K562 (cell line): ENCODE data around the gene EFEMP2. TPM values are rescaled to one million over a fixed set of nuclear protein-coding genes. Genes with fewer than 3 reads are reported as not detected.

ENCODE experiments used
- ATAC-seq: fragments of 200-7000 bp; cut with Tn5 transposase; 3 replicates; pipeline ENCODE4 v1.9.1; 2020; ENCODE audit warnings: moderate library complexity
- BruUV-seq: library from RNA; stranded (reverse); fragments of 400-500 nt; replicated peaks from 2 replicates; lab custom pipeline; 2021; lab: Mats Ljungman, UMichigan
- CTCF ChIA-PET: fragments of 300-600 bp; formaldehyde crosslinking; extraction: SDS; loops from one replicate; lab custom pipeline; 2021; ENCODE audit warnings: low intra/inter-chr PET ratio; lab: Yijun Ruan, JAX
- POLR2A ChIA-PET: fragments of 300-600, 350-650 bp; sonication (Branson Sonifier 250); formaldehyde crosslinking; extraction: SDS; loops from one replicate; lab custom pipeline; 2021; ENCODE audit warnings: antibody characterized with exemption, inconsistent platforms; lab: Yijun Ruan, JAX
- DNase-seq, 4 experiments: peaks; one replicate each; pipeline versions ENCODE4 v3.0.0 to v3.0.0-alpha.2; 2011 to 2018; ENCODE audit warnings: low spot score in 3 of 4, mixed read lengths in 3 of 4; ENCODE audit errors: extremely low read depth in 1 of 4
- FAIRE-seq: peaks from 2 replicates; lab custom pipeline; 2011; peaks lifted over from hg19 to GRCh38; lab: Jason Lieb, UNC
- H2AFZ ChIP-seq: 2 replicates; pipeline ENCODE4 v1.6.0; 2011; ENCODE audit warnings: low read depth, low read length, control low read depth, inconsistent platforms
- H3K27ac ChIP-seq: fragments of 200-600 bp; 3 replicates; pipeline ENCODE4 v1.8.0; 2011; ENCODE audit warnings: low read depth, mild to moderate bottlenecking, control low read depth, inconsistent platforms, low read length, moderate library complexity, mixed read lengths; ENCODE audit errors: extremely low read depth
- H3K27me3 ChIP-seq, 2 experiments: fragments of 300-600 bp in 1 of 2; 2 replicates in 1 of 2; 3 replicates in 1 of 2; pipeline versions ENCODE4 v1.6.0 to v1.8.0; 2011; ENCODE audit warnings: inconsistent platforms in 2 of 2, low read length in 2 of 2, mild to moderate bottlenecking in 1 of 2, mixed read lengths in 1 of 2, moderate library complexity in 1 of 2; ENCODE audit not compliant: control insufficient read depth in 2 of 2, insufficient read depth in 2 of 2
- H3K36me3 ChIP-seq: fragments of 300-600 bp; 3 replicates; pipeline ENCODE4 v1.8.0; 2011; ENCODE audit warnings: mild to moderate bottlenecking, low read length, inconsistent platforms; ENCODE audit not compliant: control insufficient read depth, insufficient read depth
- H3K4me1 ChIP-seq, 2 experiments: fragments of 200-600 bp in 1 of 2; replicated peaks in 1 of 2; 2 replicates in 1 of 2; 3 replicates in 1 of 2; pipeline versions ENCODE4 v1.5.1 to v1.8.0; 2011; ENCODE audit warnings: inconsistent platforms in 2 of 2, low read length in 2 of 2, mild to moderate bottlenecking in 1 of 2, mixed read lengths in 1 of 2, moderate library complexity in 1 of 2; ENCODE audit not compliant: control insufficient read depth in 2 of 2, insufficient read depth in 2 of 2
- H3K4me2 ChIP-seq: 2 replicates; pipeline ENCODE4 v1.6.1; 2011; ENCODE audit warnings: low read length, control low read depth, inconsistent platforms, mixed read lengths; ENCODE audit not compliant: insufficient read depth
- H3K4me3 ChIP-seq: fragments of 200-600 bp; sonication (generic), shearing (Covaris generic); 2 replicates; pipeline ENCODE4 v1.5.1; 2016; ENCODE audit warnings: control low read depth, inconsistent platforms
- H3K79me2 ChIP-seq: fragments of 200-600 bp; 3 replicates; pipeline ENCODE4 v1.8.0; 2011; ENCODE audit warnings: low read length, inconsistent platforms; ENCODE audit not compliant: control insufficient read depth, insufficient read depth
- H3K9ac ChIP-seq, 2 experiments: 2 replicates each; pipeline versions ENCODE4 v1.6.0 to v1.6.1; 2011; ENCODE audit warnings: low read depth in 2 of 2, low read length in 2 of 2, control low read depth in 1 of 2, inconsistent platforms in 1 of 2, mild to moderate bottlenecking in 1 of 2, mixed read lengths in 1 of 2; ENCODE audit not compliant: insufficient read depth in 1 of 2
- H3K9me1 ChIP-seq: one replicate; pipeline ENCODE4 v1.6.0; 2011; ENCODE audit warnings: inconsistent platforms, mild to moderate bottlenecking, low read length, moderate library complexity; ENCODE audit not compliant: control insufficient read depth, insufficient read depth
- H3K9me3 ChIP-seq: replicated peaks from 2 replicates; pipeline ENCODE4 v1.5.1; 2011; ENCODE audit warnings: low read depth, low read length, inconsistent platforms; ENCODE audit not compliant: control insufficient read depth, insufficient read depth
- H4K20me1 ChIP-seq: replicated peaks from 2 replicates; pipeline ENCODE4 v1.6.1; 2011; ENCODE audit warnings: low read length, inconsistent platforms, mixed read lengths; ENCODE audit not compliant: control insufficient read depth, insufficient read depth
- FOXM1 ChIP-seq, 2 experiments: fragments of 450-650 bp in 1 of 2; sonication (generic) in 1 of 2; formaldehyde crosslinking in 1 of 2; IDR thresholded peaks; 2 replicates each; pipeline versions ENCODE4 v1.6.1 to v1.9.0; 2017 to 2022; ENCODE audit warnings: low read depth in 2 of 2, mild to moderate bottlenecking in 2 of 2, missing genetic modification reagents in 1 of 2, moderate library complexity in 1 of 2
- KLF13 ChIP-seq: fragments of 450-650 bp; IDR thresholded peaks from 2 replicates; pipeline ENCODE4 v1.6.1; 2016; ENCODE audit warnings: missing genetic modification characterization, low read depth, mild to moderate bottlenecking, missing compliant biosample characterization, moderate library complexity, borderline replicate concordance
- PCBP1 ChIP-seq: fragments of 200-400 bp; formaldehyde crosslinking; IDR thresholded peaks from 2 replicates; pipeline ENCODE4 v1.6.1; 2018; ENCODE audit warnings: mild to moderate bottlenecking, low read depth, low read length; ENCODE audit not compliant: poor library complexity, severe bottlenecking
- POLR2A ChIP-seq: fragments of 450-650 bp; conservative IDR thresholded peaks from 2 replicates; pipeline ENCODE4 v1.6.1; 2016
- POLR2G ChIP-seq: fragments of 200-400 bp; formaldehyde crosslinking; IDR thresholded peaks from 2 replicates; pipeline ENCODE4 v1.6.1; 2017; ENCODE audit warnings: low read depth, mild to moderate bottlenecking, antibody characterized with exemption, low read length, moderate library complexity
- RBFOX2 ChIP-seq: fragments of 200-400 bp; formaldehyde crosslinking; IDR thresholded peaks from 2 replicates; pipeline ENCODE4 v1.6.1; 2017; ENCODE audit warnings: low read depth, mild to moderate bottlenecking, low read length, moderate library complexity
- RBM22 ChIP-seq: fragments of 200-400 bp; formaldehyde crosslinking; IDR thresholded peaks from 2 replicates; pipeline ENCODE4 v1.6.1; 2018; ENCODE audit warnings: low read length, low read depth; ENCODE audit not compliant: poor library complexity, severe bottlenecking
- ZNF639 ChIP-seq, 2 experiments: fragments of 200-800 bp in 1 of 2; sonication (Bioruptor generic) in 1 of 2; sonication (generic) in 1 of 2; formaldehyde crosslinking in 1 of 2; IDR thresholded peaks in 1 of 2; conservative IDR thresholded peaks in 1 of 2; 2 replicates each; pipeline versions ENCODE4 v1.5.0 to v1.6.1; 2016 to 2020; ENCODE audit warnings: missing compliant biosample characterization in 1 of 2, missing genetic modification characterization in 1 of 2, missing genetic modification reagents in 1 of 2
- WGBS: fragments of 100-300 bp; shearing (Covaris generic); methylation state at CpG from one replicate; pipeline ENCODE4 v1.1.6; 2016; ENCODE audit warnings: low coverage, mixed read lengths; ENCODE audit not compliant: insufficient coverage; ENCODE audit errors: missing lambda C conversion rate; 5-methylcytosine and 5-hydroxymethylcytosine counted together
- in situ Hi-C: fragments of 300-500 bp; cut with MboI; formaldehyde crosslinking; loops from 4 replicates; pipeline ENCODE4 v1.15.0; 2018; ENCODE audit warnings: inconsistent platforms, mixed read lengths
- intact Hi-C: fragments of 100-400 bp; cut with micrococcal nuclease; formaldehyde crosslinking; loops from 2 replicates; pipeline ENCODE4 v1.14.2; 2022
- polyA plus RNA-seq, 8 experiments: library from polyadenylated mRNA; depleted of rRNA in 4 of 8; stranded (reverse) in 5 of 8; unstranded in 3 of 8; fragments of >200 nt; fragmentation: Nextera tagmentation in 2 of 8; fragmentation: Illumina TruSeq in 1 of 8; extraction: Ambion mirVana in 2 of 8; extraction: Trizol in 1 of 8; gene quantifications; 2 replicates each; pipeline versions ENCODE4 v1.2.1 to v1.2.3, GENCODE V29; 2011 to 2014; ENCODE audit warnings: inconsistent platforms in 1 of 8, missing spikeins in 1 of 8
- total RNA-seq, 7 experiments: library from RNA; depleted of rRNA in 6 of 7; stranded (reverse); fragments of >200 nt in 6 of 7; fragmentation: Illumina TruSeq in 2 of 7; extraction: Trizol in 2 of 7; gene quantifications; 2 replicates each; pipeline versions ENCODE4 v1.2.1 to v1.2.3, GENCODE V29; 2011 to 2021; ENCODE audit warnings: low replicate concordance in 1 of 7

EFEMP2 gene
- total and polyA plus RNA-seq, 9 of the 15 experiments (the other 6 are each of a cell fraction or from before 2014, with no cell fraction given): 0.07 to 2.9 (median 0.69) TPM; not detected in 1

DNA sequence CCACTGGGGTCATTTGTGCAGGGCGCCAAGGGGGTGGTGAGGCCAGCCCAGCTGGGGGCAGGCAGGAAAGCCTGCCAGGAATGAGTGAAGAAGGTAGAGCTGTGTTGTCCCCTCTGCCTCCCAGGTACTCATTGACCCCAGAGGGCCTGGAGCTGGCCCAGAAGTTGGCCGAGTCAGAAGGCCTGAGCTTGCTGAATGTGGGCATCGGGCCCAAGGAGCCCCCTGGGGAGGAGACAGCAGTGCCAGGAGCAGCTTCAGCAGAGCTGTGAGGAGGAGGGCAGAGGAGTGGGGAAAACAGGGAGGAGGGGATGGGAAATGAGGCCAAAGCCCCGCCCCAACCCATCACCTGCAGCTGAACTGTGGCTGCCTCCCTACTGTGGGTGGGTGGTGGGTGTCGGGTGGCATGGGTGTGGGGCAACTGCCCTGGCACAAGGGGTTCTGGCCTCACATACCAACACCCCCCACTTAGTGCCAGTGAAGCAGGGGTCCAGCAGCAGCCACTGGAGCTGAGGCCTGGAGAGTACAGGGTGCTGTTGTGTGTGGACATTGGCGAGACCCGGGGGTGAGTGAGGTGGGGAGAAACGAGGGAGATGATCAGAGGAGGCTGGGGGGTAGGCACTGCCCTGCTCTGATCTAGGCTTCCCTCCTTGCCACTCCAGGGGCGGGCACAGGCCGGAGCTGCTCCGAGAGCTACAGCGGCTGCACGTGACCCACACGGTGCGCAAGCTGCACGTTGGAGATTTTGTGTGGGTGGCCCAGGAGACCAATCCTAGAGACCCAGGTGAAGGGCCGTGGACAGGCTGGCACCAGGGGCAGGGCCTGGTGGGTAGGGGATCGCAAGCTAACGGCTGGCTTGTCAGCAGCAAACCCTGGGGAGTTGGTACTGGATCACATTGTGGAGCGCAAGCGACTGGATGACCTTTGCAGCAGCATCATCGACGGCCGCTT, 9.4 kb downstream of the EFEMP2 start:
- TF ChIP-seq ZNF639 (CRISPR knock-in tag; conservative IDR thresholded peaks at IDR 0.05 in 1 of 2, IDR thresholded peaks at IDR 0.05 in 1 of 2): no peak
- no peak for TF ChIP-seq FOXM1 (IDR thresholded peaks at IDR 0.05; ENCODE audit: low read depth)
- TF ChIP-seq FOXM1 (CRISPR knock-in tag; IDR thresholded peaks at IDR 0.05; ENCODE audit: low read depth): 0 out of 2 replicates have a peak, but pooled peaks have one; percentile 39
- TF ChIP-seq POLR2G: peak; percentile 56; the same call in 1 of the 2 replicates
- no peak for TF ChIP-seq KLF13
- TF ChIP-seq POLR2A: peak; percentile 32; the same call in 1 of the 2 replicates
- peak; percentile 72 for TF ChIP-seq RBFOX2
- TF ChIP-seq RBM22: peak; percentile 50
- peak; percentile 35 for TF ChIP-seq PCBP1
- H3K9me3 ChIP-seq: no peaks in the 10 kb centered on the region
- peaks cover 26% of the 10 kb centered on the region for H3K79me2 ChIP-seq
- ATAC-seq (no peak), FAIRE-seq (no peak), DNase-seq (no peak)
- WGBS: 94% methylated on average over 24 of the region's 24 CpGs
- POLR2A ChIA-PET: interaction anchor here (0.6 to 2.6 kb wide), 6 partner anchors 9 to 27 kb away, joined by 3 to 7 read pairs (median 4); partner anchors contain the start of genes CCDC85B and CTSW
- no peaks in the 10 kb centered on the region for H4K20me1 ChIP-seq
- intact Hi-C loops (no loop called here), in situ Hi-C loops (no loop called here)
- BruUV-seq: no TSS peak
- H3K36me3 ChIP-seq: peaks cover 69% of the 10 kb centered on the region; the same call in 2 of the 3 replicates
- H3K27ac ChIP-seq: no peak overlapping the region
- no peaks in the 10 kb centered on the region; a peak in 1 of 5 replicates for H3K27me3 ChIP-seq
- peaks cover 22 to 80% of the 10 kb centered on the region in 2 experiments for H3K4me1 ChIP-seq
- no peak overlapping the region for H2AFZ ChIP-seq
- H3K9ac ChIP-seq: peak overlapping the region in 1 of 2 experiments; percentile 100; a peak in 2 of 4 replicates
- no peak overlapping the region for H3K4me2 ChIP-seq
- no peak overlapping the region for H3K4me3 ChIP-seq
- H3K9me1 ChIP-seq: no peaks in the 10 kb centered on the region
- CTCF ChIA-PET: no interaction called here
